HepG2 (cell line): Measurements from ENCODE around the gene PLAC9. TPM values are rescaled to one million over a fixed set of nuclear protein-coding genes. Genes with fewer than 3 reads are reported as not detected.

Source experiments
- ATAC-seq: fragments of 200-7000 bp; cut with Tn5 transposase; 3 replicates; pipeline ENCODE4 v1.9.1; 2020; ENCODE audit warnings: mild to moderate bottlenecking, moderate library complexity
- BruUV-seq: library from RNA; stranded (reverse); fragments of 400-500 nt; replicated peaks from 2 replicates; lab custom pipeline; 2021; lab: Mats Ljungman, UMichigan
- CTCF ChIA-PET: fragments of 300-600 bp; formaldehyde crosslinking; extraction: SDS; loops from one replicate; lab custom pipeline; 2021; ENCODE audit warnings: low total read pairs, inconsistent platforms, low intra/inter-chr PET ratio; lab: Yijun Ruan, JAX
- POLR2A ChIA-PET: fragments of 350-600 bp; sonication (Branson Sonifier 250); formaldehyde crosslinking; loops from one replicate; lab custom pipeline; 2020; ENCODE audit warnings: antibody characterized with exemption, inconsistent platforms; lab: Yijun Ruan, JAX
- DNase-seq: peaks from one replicate; pipeline ENCODE4 v3.0.0-alpha.2; 2015; ENCODE audit warnings: low spot score
- FAIRE-seq: peaks from 3 replicates; lab custom pipeline; 2011; peaks lifted over from hg19 to GRCh38; lab: Jason Lieb, UNC
- H2AFZ ChIP-seq: one replicate; pipeline ENCODE4 v1.6.1; 2011; ENCODE audit warnings: low read length, inconsistent platforms
- H3K27ac ChIP-seq: fragments of 300-600 bp; 3 replicates; pipeline ENCODE4 v1.8.0; 2011; ENCODE audit warnings: mixed run types, mild to moderate bottlenecking, mixed read lengths, low read length, inconsistent platforms; ENCODE audit not compliant: insufficient read depth; ENCODE audit errors: extremely low read length
- H3K27me3 ChIP-seq, 2 experiments: fragments of 200-600 bp in 1 of 2; 2 replicates in 1 of 2; 3 replicates in 1 of 2; pipeline versions ENCODE4 v1.6.0 to v1.8.0; 2011; ENCODE audit warnings: low read length in 2 of 2, mild to moderate bottlenecking in 2 of 2, moderate library complexity in 2 of 2, inconsistent platforms in 1 of 2; ENCODE audit not compliant: insufficient read depth in 2 of 2, control insufficient read depth in 1 of 2
- H3K36me3 ChIP-seq, 2 experiments: fragments of 200-600 bp in 1 of 2; replicated peaks in 1 of 2; 2 replicates in 1 of 2; 3 replicates in 1 of 2; pipeline versions ENCODE4 v1.5.1 to v1.8.0; 2011; ENCODE audit warnings: low read length in 2 of 2, inconsistent platforms in 1 of 2; ENCODE audit not compliant: insufficient read depth in 2 of 2, control insufficient read depth in 1 of 2
- H3K4me1 ChIP-seq: 2 replicates; pipeline ENCODE4 v1.5.1; 2012; ENCODE audit warnings: low read length, inconsistent platforms; ENCODE audit not compliant: insufficient read depth
- H3K4me2 ChIP-seq: 2 replicates; pipeline ENCODE4 v1.6.0; 2011; ENCODE audit warnings: low read depth, low read length, inconsistent platforms
- H3K4me3 ChIP-seq, 3 experiments: fragments of 200-600 bp in 1 of 3; sonication (generic), shearing (Covaris generic) in 1 of 3; replicated peaks in 1 of 3; 2 replicates each; pipeline ENCODE4 v1.5.1; 2011 to 2016; ENCODE audit warnings: low read length in 3 of 3, inconsistent platforms in 2 of 3, low read depth in 2 of 3, mild to moderate bottlenecking in 2 of 3, control low read depth in 1 of 3, mixed read lengths in 1 of 3; ENCODE audit not compliant: insufficient read depth in 1 of 3
- H3K79me2 ChIP-seq: one replicate; pipeline ENCODE4 v1.6.1; 2011; ENCODE audit warnings: low read length, inconsistent platforms; ENCODE audit not compliant: insufficient read depth
- H3K9ac ChIP-seq: 2 replicates; pipeline ENCODE4 v1.6.0; 2011; ENCODE audit warnings: mild to moderate bottlenecking, low read depth, low read length, inconsistent platforms; ENCODE audit not compliant: insufficient read depth
- H3K9me3 ChIP-seq: 2 replicates; pipeline ENCODE4 v1.5.1; 2012; ENCODE audit warnings: mild to moderate bottlenecking, low read length
- H4K20me1 ChIP-seq: 2 replicates; pipeline ENCODE4 v1.6.0; 2011; ENCODE audit warnings: inconsistent platforms, mild to moderate bottlenecking, low read length, moderate library complexity; ENCODE audit not compliant: insufficient read depth
- MTF2 ChIP-seq: sonication (generic); formaldehyde crosslinking; IDR thresholded peaks from 2 replicates; pipeline ENCODE4 v1.5.0; 2020; ENCODE audit warnings: missing genetic modification reagents, borderline replicate concordance
- POLR2AphosphoS2 ChIP-seq: IDR thresholded peaks from 2 replicates; pipeline ENCODE4 v1.6.1; 2011; ENCODE audit warnings: low read depth, low read length, improper control_type of control experiment
- ZFP62 ChIP-seq: sonication (generic); formaldehyde crosslinking; IDR thresholded peaks from 2 replicates; pipeline ENCODE4 v1.4.0; 2020; ENCODE audit warnings: missing genetic modification reagents
- ZFP82 ChIP-seq: sonication (generic); formaldehyde crosslinking; IDR thresholded peaks from 2 replicates; pipeline ENCODE4 v1.5.1; 2020; ENCODE audit warnings: mild to moderate bottlenecking, missing genetic modification reagents, borderline replicate concordance
- ZNF33A ChIP-seq: sonication (generic); formaldehyde crosslinking; IDR thresholded peaks from 2 replicates; pipeline ENCODE4 v1.5.1; 2020; ENCODE audit warnings: missing genetic modification reagents, mild to moderate bottlenecking, moderate library complexity, borderline replicate concordance
- ZNF704 ChIP-seq: sonication (generic); formaldehyde crosslinking; IDR thresholded peaks from 2 replicates; pipeline ENCODE4 v1.8.1; 2023; ENCODE audit warnings: mild to moderate bottlenecking, inconsistent platforms, moderate library complexity, missing genetic modification reagents, borderline replicate concordance
- ZNF740 ChIP-seq: sonication (generic); formaldehyde crosslinking; IDR thresholded peaks from 2 replicates; pipeline ENCODE4 v1.4.0; 2020; ENCODE audit warnings: missing genetic modification reagents
- ZNF749 ChIP-seq: sonication (generic); formaldehyde crosslinking; IDR thresholded peaks from 2 replicates; pipeline ENCODE4 v1.8.0; 2022; ENCODE audit warnings: mild to moderate bottlenecking, missing genetic modification reagents, moderate library complexity, borderline replicate concordance
- ZNF792 ChIP-seq: IDR thresholded peaks from 2 replicates; pipeline ENCODE4 v1.6.1; 2016
- WGBS: methylation state at CpG from one replicate; pipeline ENCODE4 v1.1.6; 2017; ENCODE audit warnings: low lambda C conversion rate; 5-methylcytosine and 5-hydroxymethylcytosine counted together
- in situ Hi-C: cut with HindIII; loops from 2 replicates; pipeline ENCODE4 v1.10.0; 2017; ENCODE audit warnings: low pct_unique_long_range_greater_than_20kb; ENCODE audit not compliant: extremely low pct_ligation_motif_present
- intact Hi-C: fragments of 100-400 bp; cut with micrococcal nuclease; formaldehyde crosslinking; loops from one replicate; pipeline ENCODE4 v1.10.0; 2022; ENCODE audit not compliant: unreplicated experiment
- polyA plus RNA-seq, 8 experiments: library from polyadenylated mRNA; depleted of rRNA in 3 of 8; stranded (reverse) in 7 of 8; unstranded in 1 of 8; fragments of >200 nt; fragmentation: Illumina TruSeq in 4 of 8; extraction: Trizol in 4 of 8; gene quantifications; 2 replicates each; pipeline versions ENCODE4 v1.2.1 to v1.2.3, GENCODE V29; 2011 to 2016; ENCODE audit warnings: low read depth in 4 of 8, missing spikeins in 1 of 8, mixed read lengths in 1 of 8; ENCODE audit not compliant: insufficient read depth in 1 of 8
- total RNA-seq, 5 experiments: library from RNA; depleted of rRNA; stranded (reverse); fragments of >200 nt; fragmentation: Illumina TruSeq; extraction: Trizol; gene quantifications; 2 replicates each; pipeline ENCODE4 v1.2.3, GENCODE V29; 2016; ENCODE audit warnings: low read depth in 1 of 5
- TF ChIP-seq, protein P1 (sequence below): sonication (generic); formaldehyde crosslinking; IDR thresholded peaks from 2 replicates; pipeline ENCODE4 v1.4.0; 2020; ENCODE audit warnings: low read depth, mild to moderate bottlenecking, missing genetic modification reagents
- TF ChIP-seq, protein P2 (sequence below): sonication (generic); formaldehyde crosslinking; IDR thresholded peaks from 2 replicates; pipeline ENCODE4 v1.5.0; 2020; ENCODE audit warnings: missing genetic modification reagents, mild to moderate bottlenecking, borderline replicate concordance

The PLAC9 gene
- total and polyA plus RNA-seq, 2 of the 13 experiments (the other 11 are each of a cell fraction or from before 2014, with no cell fraction given): not detected

GRCh38 chr10:80154978-80155695, 22.6 kb downstream of the PLAC9 start:
- 95% methylated on average over 10 of the region's 10 CpGs for WGBS
- Histone ChIP-seq H3K9me3 (no peaks in the 10 kb centered on the region), H2AFZ (no peak overlapping the region), H3K4me3 (no peak overlapping the region), H3K36me3 (peaks cover 14 to 30% of the 10 kb centered on the region in 2 experiments; a peak in 4 of 5 replicates), H3K27me3 (no peaks in the 10 kb centered on the region), H3K4me1 (no peaks in the 10 kb centered on the region), H3K79me2 (no peaks in the 10 kb centered on the region), H3K9ac (no peak overlapping the region), H3K4me2 (no peak overlapping the region), H4K20me1 (no peaks in the 10 kb centered on the region), H3K27ac (no peak overlapping the region)
- TF ChIP-seq ZNF740 (CRISPR knock-in tag): no peak
- TF ChIP-seq POLR2AphosphoS2: no peak
- no peak for TF ChIP-seq ZFP82
- TF ChIP-seq ZFP62 (CRISPR knock-in tag): no peak
- TF ChIP-seq, protein P1, sequence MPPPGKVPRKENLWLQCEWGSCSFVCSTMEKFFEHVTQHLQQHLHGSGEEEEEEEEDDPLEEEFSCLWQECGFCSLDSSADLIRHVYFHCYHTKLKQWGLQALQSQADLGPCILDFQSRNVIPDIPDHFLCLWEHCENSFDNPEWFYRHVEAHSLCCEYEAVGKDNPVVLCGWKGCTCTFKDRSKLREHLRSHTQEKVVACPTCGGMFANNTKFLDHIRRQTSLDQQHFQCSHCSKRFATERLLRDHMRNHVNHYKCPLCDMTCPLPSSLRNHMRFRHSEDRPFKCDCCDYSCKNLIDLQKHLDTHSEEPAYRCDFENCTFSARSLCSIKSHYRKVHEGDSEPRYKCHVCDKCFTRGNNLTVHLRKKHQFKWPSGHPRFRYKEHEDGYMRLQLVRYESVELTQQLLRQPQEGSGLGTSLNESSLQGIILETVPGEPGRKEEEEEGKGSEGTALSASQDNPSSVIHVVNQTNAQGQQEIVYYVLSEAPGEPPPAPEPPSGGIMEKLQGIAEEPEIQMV (CRISPR knock-in tag): no peak
- in situ Hi-C loops: no loop called here
- BruUV-seq: no TSS peak
- ChIA-PET CTCF (no interaction called here), POLR2A (no interaction called here)
- ATAC-seq: no peak
- intact Hi-C loops: no loop called here
- FAIRE-seq: no peak
- no peak for DNase-seq

GRCh38 chr10:80155696-80156215, 23.2 kb downstream of the PLAC9 start:
- Histone ChIP-seq H3K4me2 (no peak overlapping the region), H4K20me1 (no peaks in the 10 kb centered on the region), H3K4me3 (no peak overlapping the region), H3K27me3 (no peaks in the 10 kb centered on the region), H3K9ac (no peak overlapping the region), H3K9me3 (no peaks in the 10 kb centered on the region), H3K79me2 (no peaks in the 10 kb centered on the region), H2AFZ (no peak overlapping the region), H3K36me3 (peaks cover 17 to 34% of the 10 kb centered on the region in 2 experiments; a peak in 4 of 5 replicates), H3K4me1 (no peaks in the 10 kb centered on the region), H3K27ac (no peak overlapping the region)
- ChIA-PET CTCF (no interaction called here), POLR2A (no interaction called here)
- BruUV-seq: no TSS peak
- in situ Hi-C loops (no loop called here), intact Hi-C loops (no loop called here)
- FAIRE-seq: no peak
- no peak for DNase-seq
- 90% methylated on average over 8 of the region's 8 CpGs for WGBS
- no peak for ATAC-seq
- TF ChIP-seq ZNF792 (CRISPR knock-in tag) (no peak), MTF2 (no peak), ZNF33A (CRISPR knock-in tag) (no peak), ZNF749 (no peak), ZNF704 (CRISPR knock-in tag) (no peak)
- TF ChIP-seq, protein P2, sequence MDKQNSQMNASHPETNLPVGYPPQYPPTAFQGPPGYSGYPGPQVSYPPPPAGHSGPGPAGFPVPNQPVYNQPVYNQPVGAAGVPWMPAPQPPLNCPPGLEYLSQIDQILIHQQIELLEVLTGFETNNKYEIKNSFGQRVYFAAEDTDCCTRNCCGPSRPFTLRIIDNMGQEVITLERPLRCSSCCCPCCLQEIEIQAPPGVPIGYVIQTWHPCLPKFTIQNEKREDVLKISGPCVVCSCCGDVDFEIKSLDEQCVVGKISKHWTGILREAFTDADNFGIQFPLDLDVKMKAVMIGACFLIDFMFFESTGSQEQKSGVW (CRISPR knock-in tag): no peak
